ENCODE results near the gene LRGUK. TPM values are rescaled to one million over a fixed set of nuclear protein-coding genes. Genes with fewer than 3 reads are reported as not detected.

LRGUK gene
- total and polyA plus RNA-seq, 2 of the 8 experiments (the other 6 are each of a cell fraction or from before 2014, with no cell fraction given) = 1.5 to 3.6 TPM

GRCh38 chr7:134220236-134220635 is 93.1 kb downstream of the LRGUK start (continued):
- TF ChIP-seq, protein P1, sequence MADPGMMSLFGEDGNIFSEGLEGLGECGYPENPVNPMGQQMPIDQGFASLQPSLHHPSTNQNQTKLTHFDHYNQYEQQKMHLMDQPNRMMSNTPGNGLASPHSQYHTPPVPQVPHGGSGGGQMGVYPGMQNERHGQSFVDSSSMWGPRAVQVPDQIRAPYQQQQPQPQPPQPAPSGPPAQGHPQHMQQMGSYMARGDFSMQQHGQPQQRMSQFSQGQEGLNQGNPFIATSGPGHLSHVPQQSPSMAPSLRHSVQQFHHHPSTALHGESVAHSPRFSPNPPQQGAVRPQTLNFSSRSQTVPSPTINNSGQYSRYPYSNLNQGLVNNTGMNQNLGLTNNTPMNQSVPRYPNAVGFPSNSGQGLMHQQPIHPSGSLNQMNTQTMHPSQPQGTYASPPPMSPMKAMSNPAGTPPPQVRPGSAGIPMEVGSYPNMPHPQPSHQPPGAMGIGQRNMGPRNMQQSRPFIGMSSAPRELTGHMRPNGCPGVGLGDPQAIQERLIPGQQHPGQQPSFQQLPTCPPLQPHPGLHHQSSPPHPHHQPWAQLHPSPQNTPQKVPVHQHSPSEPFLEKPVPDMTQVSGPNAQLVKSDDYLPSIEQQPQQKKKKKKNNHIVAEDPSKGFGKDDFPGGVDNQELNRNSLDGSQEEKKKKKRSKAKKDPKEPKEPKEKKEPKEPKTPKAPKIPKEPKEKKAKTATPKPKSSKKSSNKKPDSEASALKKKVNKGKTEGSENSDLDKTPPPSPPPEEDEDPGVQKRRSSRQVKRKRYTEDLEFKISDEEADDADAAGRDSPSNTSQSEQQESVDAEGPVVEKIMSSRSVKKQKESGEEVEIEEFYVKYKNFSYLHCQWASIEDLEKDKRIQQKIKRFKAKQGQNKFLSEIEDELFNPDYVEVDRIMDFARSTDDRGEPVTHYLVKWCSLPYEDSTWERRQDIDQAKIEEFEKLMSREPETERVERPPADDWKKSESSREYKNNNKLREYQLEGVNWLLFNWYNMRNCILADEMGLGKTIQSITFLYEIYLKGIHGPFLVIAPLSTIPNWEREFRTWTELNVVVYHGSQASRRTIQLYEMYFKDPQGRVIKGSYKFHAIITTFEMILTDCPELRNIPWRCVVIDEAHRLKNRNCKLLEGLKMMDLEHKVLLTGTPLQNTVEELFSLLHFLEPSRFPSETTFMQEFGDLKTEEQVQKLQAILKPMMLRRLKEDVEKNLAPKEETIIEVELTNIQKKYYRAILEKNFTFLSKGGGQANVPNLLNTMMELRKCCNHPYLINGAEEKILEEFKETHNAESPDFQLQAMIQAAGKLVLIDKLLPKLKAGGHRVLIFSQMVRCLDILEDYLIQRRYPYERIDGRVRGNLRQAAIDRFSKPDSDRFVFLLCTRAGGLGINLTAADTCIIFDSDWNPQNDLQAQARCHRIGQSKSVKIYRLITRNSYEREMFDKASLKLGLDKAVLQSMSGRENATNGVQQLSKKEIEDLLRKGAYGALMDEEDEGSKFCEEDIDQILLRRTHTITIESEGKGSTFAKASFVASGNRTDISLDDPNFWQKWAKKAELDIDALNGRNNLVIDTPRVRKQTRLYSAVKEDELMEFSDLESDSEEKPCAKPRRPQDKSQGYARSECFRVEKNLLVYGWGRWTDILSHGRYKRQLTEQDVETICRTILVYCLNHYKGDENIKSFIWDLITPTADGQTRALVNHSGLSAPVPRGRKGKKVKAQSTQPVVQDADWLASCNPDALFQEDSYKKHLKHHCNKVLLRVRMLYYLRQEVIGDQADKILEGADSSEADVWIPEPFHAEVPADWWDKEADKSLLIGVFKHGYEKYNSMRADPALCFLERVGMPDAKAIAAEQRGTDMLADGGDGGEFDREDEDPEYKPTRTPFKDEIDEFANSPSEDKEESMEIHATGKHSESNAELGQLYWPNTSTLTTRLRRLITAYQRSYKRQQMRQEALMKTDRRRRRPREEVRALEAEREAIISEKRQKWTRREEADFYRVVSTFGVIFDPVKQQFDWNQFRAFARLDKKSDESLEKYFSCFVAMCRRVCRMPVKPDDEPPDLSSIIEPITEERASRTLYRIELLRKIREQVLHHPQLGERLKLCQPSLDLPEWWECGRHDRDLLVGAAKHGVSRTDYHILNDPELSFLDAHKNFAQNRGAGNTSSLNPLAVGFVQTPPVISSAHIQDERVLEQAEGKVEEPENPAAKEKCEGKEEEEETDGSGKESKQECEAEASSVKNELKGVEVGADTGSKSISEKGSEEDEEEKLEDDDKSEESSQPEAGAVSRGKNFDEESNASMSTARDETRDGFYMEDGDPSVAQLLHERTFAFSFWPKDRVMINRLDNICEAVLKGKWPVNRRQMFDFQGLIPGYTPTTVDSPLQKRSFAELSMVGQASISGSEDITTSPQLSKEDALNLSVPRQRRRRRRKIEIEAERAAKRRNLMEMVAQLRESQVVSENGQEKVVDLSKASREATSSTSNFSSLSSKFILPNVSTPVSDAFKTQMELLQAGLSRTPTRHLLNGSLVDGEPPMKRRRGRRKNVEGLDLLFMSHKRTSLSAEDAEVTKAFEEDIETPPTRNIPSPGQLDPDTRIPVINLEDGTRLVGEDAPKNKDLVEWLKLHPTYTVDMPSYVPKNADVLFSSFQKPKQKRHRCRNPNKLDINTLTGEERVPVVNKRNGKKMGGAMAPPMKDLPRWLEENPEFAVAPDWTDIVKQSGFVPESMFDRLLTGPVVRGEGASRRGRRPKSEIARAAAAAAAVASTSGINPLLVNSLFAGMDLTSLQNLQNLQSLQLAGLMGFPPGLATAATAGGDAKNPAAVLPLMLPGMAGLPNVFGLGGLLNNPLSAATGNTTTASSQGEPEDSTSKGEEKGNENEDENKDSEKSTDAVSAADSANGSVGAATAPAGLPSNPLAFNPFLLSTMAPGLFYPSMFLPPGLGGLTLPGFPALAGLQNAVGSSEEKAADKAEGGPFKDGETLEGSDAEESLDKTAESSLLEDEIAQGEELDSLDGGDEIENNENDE (IDR thresholded peaks at IDR 0.05; ENCODE audit: insufficient replicate concordance, low read length) = no peak
- TF ChIP-seq CTCF (IDR thresholded peaks at IDR 0.05; ENCODE audit: control extremely low read depth in 1 of 3, insufficient read depth in 1 of 3, low read depth in 1 of 3, low read length in 3 of 3) (no peak), EGR1 (IDR thresholded peaks at IDR 0.05; ENCODE audit: borderline replicate concordance, low read depth, low read length) (no peak), CHD2 (IDR thresholded peaks at IDR 0.05; ENCODE audit: low read length) (no peak), ASH2L (IDR thresholded peaks at IDR 0.05; ENCODE audit: low read length) (no peak), SIRT6 (IDR thresholded peaks at IDR 0.05; ENCODE audit: low read length) (no peak), CBX8 (IDR thresholded peaks at IDR 0.05; ENCODE audit: borderline replicate concordance, low read depth, low read length) (no peak), NRF1 (IDR thresholded peaks at IDR 0.05; ENCODE audit: low read depth, low read length) (no peak), JUN (IDR thresholded peaks at IDR 0.05; ENCODE audit: low read depth, low read length) (no peak), TCF12 (IDR thresholded peaks at IDR 0.05; ENCODE audit: low read depth, low read length) (no peak)
